ENCODE results near the gene KDM8. TPM values are rescaled to one million over a fixed set of nuclear protein-coding genes. Genes with fewer than 3 reads are reported as not detected.
"Not testable (repeated sequence)": the region's sequence is repeated elsewhere in the genome, so short reads cannot be mapped to it uniquely, and the experiment has no call there.

The KDM8 gene
- total RNA-seq, 4 donors from 2014 or later: 4.4 to 14.2 (median 9.2) TPM

DNA sequence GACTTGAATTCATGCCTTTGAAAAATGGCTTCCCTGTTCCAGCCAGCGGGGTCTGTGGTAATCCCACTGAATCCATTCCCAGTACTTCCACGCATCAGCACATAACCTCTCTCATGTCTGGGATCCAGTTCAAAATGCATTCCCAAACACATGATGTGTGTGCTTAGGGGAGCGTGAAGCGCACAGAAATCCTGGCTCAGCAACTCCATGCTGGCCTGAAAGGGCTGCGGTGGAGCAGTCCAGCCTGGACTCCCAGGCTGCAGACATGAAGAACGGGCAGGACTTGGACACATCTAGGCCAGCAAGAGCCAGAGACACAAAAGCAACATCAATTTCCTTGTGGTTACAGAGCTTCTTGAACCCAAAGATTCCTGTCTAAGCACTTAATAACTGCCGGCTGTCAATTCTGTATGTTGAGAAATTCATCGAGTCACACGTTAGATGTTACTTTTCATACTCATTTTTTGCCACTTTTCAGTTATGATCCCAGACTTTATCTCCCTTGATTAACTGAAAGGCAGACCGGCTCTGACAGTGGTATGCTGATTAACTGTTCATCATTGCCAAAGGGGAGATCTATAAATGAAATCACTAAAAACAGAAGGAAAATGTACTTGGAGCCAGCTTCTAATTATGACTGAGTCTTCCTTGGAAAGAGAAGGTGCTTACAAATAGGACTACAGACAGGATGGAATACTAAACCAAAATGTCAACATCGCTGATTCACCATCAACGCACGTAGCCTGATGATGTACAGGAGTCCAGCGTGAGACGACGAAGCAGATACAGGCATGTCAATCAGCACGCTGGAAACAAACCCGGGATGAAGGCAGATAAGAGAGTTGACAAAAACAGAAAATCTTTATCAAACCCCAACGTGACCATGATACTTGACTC lies 42.2 kb downstream of the KDM8 start:
- intact Hi-C loops (cut with DNase I; ENCODE audit: low total_unique reads): no loop called here
- no peaks in the 10 kb centered on the region for H3K9me3 ChIP-seq
- no peaks in the 10 kb centered on the region for H3K27me3 ChIP-seq
- WGBS, 2 donors (ENCODE audit: low coverage in 1 of 2): 72 to 74% methylated on average over 13 to 19 of the region's 19 CpGs
- H3K36me3 ChIP-seq: no peaks in the 10 kb centered on the region
- TF ChIP-seq, protein P1, sequence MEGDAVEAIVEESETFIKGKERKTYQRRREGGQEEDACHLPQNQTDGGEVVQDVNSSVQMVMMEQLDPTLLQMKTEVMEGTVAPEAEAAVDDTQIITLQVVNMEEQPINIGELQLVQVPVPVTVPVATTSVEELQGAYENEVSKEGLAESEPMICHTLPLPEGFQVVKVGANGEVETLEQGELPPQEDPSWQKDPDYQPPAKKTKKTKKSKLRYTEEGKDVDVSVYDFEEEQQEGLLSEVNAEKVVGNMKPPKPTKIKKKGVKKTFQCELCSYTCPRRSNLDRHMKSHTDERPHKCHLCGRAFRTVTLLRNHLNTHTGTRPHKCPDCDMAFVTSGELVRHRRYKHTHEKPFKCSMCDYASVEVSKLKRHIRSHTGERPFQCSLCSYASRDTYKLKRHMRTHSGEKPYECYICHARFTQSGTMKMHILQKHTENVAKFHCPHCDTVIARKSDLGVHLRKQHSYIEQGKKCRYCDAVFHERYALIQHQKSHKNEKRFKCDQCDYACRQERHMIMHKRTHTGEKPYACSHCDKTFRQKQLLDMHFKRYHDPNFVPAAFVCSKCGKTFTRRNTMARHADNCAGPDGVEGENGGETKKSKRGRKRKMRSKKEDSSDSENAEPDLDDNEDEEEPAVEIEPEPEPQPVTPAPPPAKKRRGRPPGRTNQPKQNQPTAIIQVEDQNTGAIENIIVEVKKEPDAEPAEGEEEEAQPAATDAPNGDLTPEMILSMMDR (IDR thresholded peaks at IDR 0.05): no peak
- TF ChIP-seq EP300 (IDR thresholded peaks at IDR 0.05; ENCODE audit: low read depth) (no peak), POLR2AphosphoS5 (IDR thresholded peaks at IDR 0.05) (peak; percentile 36 to 45 (median 38)), POLR2A (IDR thresholded peaks at IDR 0.05) (no peak)
- peak overlapping the region; percentile 77 to 90 (median 82) for H3K27ac ChIP-seq
- in situ Hi-C loops (cut with MboI; ENCODE audit: low pct_ligation_motif_present in 1 of 4, low pct_unique_long_range_greater_than_20kb in 1 of 4, low sequenced_read_pairs in 3 of 4): loop anchor here in 2 of 4 donors (25.0 kb wide), 1 partner anchor 92 kb away; no protein-coding TSS in a partner anchor
- H3K4me3 ChIP-seq: no peak overlapping the region
- peaks cover 36 to 62% (median 40%) of the 10 kb centered on the region in 4 donors for H3K4me1 ChIP-seq
- no peak for DNase-seq

DNA sequence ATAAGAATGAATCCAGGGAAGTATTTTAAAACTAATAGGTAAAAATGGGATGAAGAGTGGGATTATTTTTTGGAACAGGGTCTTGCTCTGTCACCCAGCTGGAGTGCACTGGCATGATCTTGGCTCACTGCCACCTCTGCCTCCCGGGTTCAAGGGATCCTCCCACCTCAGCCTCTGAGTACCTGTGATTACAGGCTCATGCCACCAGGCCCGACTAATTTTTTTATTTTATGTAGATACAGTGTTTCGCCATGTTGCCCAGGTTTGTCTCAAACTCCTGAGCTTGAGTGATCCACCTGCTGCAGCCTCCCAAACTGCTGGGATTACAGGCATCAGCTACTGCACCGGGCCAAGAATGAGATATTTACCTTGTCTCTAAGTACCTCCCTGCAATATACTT lies 43.1 kb downstream of the KDM8 start:
- peaks cover 29 to 53% (median 32%) of the 10 kb centered on the region in 4 donors for H3K4me1 ChIP-seq
- no peak overlapping the region for H3K4me3 ChIP-seq
- in situ Hi-C loops (cut with MboI; ENCODE audit: low pct_ligation_motif_present in 1 of 4, low pct_unique_long_range_greater_than_20kb in 1 of 4, low sequenced_read_pairs in 3 of 4) (loop anchor here in 2 of 4 donors (25.0 kb wide), 1 partner anchor 91 kb away; no protein-coding TSS in a partner anchor), intact Hi-C loops (cut with DNase I; ENCODE audit: low total_unique reads) (no loop called here)
- DNase-seq: no peak
- H3K27me3 ChIP-seq: no peaks in the 10 kb centered on the region
- H3K9me3 ChIP-seq: no peaks in the 10 kb centered on the region
- TF ChIP-seq, protein P1 (IDR thresholded peaks at IDR 0.05): no peak
- TF ChIP-seq POLR2A (IDR thresholded peaks at IDR 0.05): no peak
- TF ChIP-seq EP300 (IDR thresholded peaks at IDR 0.05; ENCODE audit: low read depth): no peak
- TF ChIP-seq POLR2AphosphoS5 (IDR thresholded peaks at IDR 0.05): no peak
- whole genome bisulfite sequencing, 2 donors (ENCODE audit: low coverage in 1 of 2): 41 to 55% methylated on average over 2 to 4 of the region's 4 CpGs
- H3K36me3 ChIP-seq: no peaks in the 10 kb centered on the region
- H3K27ac ChIP-seq: peak overlapping the region; percentile 77 to 90 (median 82)

DNA sequence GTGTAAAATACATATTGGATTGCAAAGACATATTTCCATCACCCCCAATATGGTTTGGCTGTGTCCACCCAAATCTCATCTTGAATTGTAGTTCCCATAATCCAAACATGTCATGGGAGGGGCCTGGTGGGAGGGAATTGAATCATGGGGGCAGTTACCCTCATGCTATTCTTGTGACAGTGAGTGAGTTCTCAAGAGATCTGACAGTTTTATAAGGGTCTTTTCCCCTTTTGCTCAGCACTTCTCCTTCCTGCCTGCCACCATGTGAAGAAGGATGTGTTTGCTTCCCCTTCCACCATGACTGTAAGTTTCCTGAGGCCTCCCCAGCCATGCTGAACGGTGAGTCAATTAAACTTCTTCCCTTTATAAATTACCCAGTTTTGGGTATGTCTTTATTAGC lies 43.8 kb downstream of the KDM8 start:
- in situ Hi-C loops (cut with MboI; ENCODE audit: low pct_ligation_motif_present in 1 of 4, low pct_unique_long_range_greater_than_20kb in 1 of 4, low sequenced_read_pairs in 3 of 4): loop anchor here in 2 of 4 donors (25.0 kb wide), 1 partner anchor 90 kb away; no protein-coding TSS in a partner anchor
- H3K27me3 ChIP-seq; H3K36me3 ChIP-seq; H3K9me3 ChIP-seq; intact Hi-C loops (cut with DNase I; ENCODE audit: low total_unique reads); H3K4me3 ChIP-seq; DNase-seq: not testable (repeated sequence)
- Histone ChIP-seq H3K27ac (peak overlapping the region in 1 of 4 donors; percentile 83), H3K4me1 (peaks cover 25 to 46% (median 28%) of the 10 kb centered on the region in 4 donors)
- WGBS, 2 donors (ENCODE audit: low coverage in 1 of 2): 60 to 61% methylated on average over 1 of the region's 1 CpG

DNA sequence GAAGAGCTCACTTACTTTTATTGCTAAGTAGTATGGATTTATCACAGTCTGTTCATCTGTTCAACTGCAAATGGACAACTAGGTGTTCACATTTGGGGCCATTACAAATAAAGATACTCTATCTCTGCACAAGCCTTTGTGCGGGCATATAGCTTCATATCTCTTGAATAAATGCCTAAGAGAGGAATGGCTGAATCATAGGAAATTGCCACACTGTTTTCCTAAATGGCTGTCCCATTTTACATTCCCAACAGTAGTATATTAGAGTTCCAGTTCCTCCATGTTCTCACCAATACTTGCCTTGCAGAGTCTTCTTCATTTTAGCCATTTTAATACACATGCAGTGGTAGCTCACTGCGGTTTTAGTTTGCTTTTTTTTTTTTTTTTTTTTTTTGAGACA lies 44.7 kb downstream of the KDM8 start:
- no peak overlapping the region for H3K27ac ChIP-seq
- in situ Hi-C loops (cut with MboI; ENCODE audit: low pct_ligation_motif_present in 1 of 4, low pct_unique_long_range_greater_than_20kb in 1 of 4, low sequenced_read_pairs in 3 of 4): loop anchor here in 2 of 4 donors (25.0 kb wide), 1 partner anchor 89 kb away; no protein-coding TSS in a partner anchor
- H3K4me1 ChIP-seq: peaks cover 15 to 38% (median 19%) of the 10 kb centered on the region in 4 donors

DNA sequence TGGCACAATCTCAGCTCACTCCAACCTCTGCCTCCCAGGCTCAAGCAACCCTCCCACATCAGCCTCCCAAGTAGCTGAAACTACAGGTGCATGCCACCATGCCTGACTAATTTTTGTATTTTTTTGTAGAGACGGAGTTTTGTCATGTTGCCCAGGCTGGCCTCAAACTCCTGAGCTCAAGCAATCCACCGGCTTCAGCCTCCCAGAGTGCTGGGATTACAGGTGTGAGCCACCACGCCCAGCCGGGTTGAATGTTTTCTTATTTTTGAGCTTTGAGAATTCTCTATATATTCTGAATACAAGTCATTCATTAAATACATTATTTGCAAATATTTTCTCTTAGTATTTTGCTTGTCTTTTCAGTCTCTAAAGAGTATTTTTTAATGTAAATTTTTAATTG lies 45.6 kb downstream of the KDM8 start:
- H3K27ac ChIP-seq; DNase-seq; H3K9me3 ChIP-seq; H3K4me3 ChIP-seq; intact Hi-C loops (cut with DNase I; ENCODE audit: low total_unique reads); H3K27me3 ChIP-seq; H3K36me3 ChIP-seq: not testable (repeated sequence)
- peaks cover 7 to 38% (median 14%) of the 10 kb centered on the region in 4 donors for H3K4me1 ChIP-seq
- WGBS, 2 donors (ENCODE audit: low coverage in 1 of 2): 94 to 95% methylated on average over 4 of the region's 4 CpGs
- in situ Hi-C loops (cut with MboI; ENCODE audit: low pct_ligation_motif_present in 1 of 4, low pct_unique_long_range_greater_than_20kb in 1 of 4, low sequenced_read_pairs in 3 of 4): loop anchor here in 2 of 4 donors (25.0 kb wide), 1 partner anchor 88 kb away; no protein-coding TSS in a partner anchor

More for the DNA sequence above, 44.7 kb downstream of the KDM8 start:
- H3K27me3 ChIP-seq: no peaks in the 10 kb centered on the region
- intact Hi-C loops (cut with DNase I; ENCODE audit: low total_unique reads): no loop called here
- no peak for DNase-seq
- WGBS, 2 donors (ENCODE audit: low coverage in 1 of 2): 98 to 100% methylated on average over 2 of the region's 2 CpGs
- TF ChIP-seq POLR2AphosphoS5 (IDR thresholded peaks at IDR 0.05) (no peak), EP300 (IDR thresholded peaks at IDR 0.05; ENCODE audit: low read depth) (no peak)
- TF ChIP-seq, protein P1 (IDR thresholded peaks at IDR 0.05): no peak
- H3K4me3 ChIP-seq: no peak overlapping the region
- H3K9me3 ChIP-seq: no peaks in the 10 kb centered on the region
- H3K36me3 ChIP-seq: no peaks in the 10 kb centered on the region

All from transverse colon (tissue), 4 donors.